Hepatic stellate cell (primary cell): ENCODE results near the gene PRR9.
"Not testable (repeated sequence)": the region's sequence is repeated elsewhere in the genome, so short reads cannot be mapped to it uniquely, and the experiment has no call there.

Source experiments
- DNase-seq: peaks from one replicate; pipeline ENCODE4 v3.0.0; 2011; ENCODE audit warnings: low spot score

Gene PRR9

GRCh38 chr1:153217212-153217611 is at the start of gene PRR9:
Gene PRR9, plus strand, starts transcription at chr1:153217584. Its CDS starts 561 bp downstream, at chr1:153218145.
- no peak for DNase-seq

GRCh38 chr1:153168686-153169085 is 48.7 kb upstream of the PRR9 start:
- DNase-seq = no peak

DNA sequence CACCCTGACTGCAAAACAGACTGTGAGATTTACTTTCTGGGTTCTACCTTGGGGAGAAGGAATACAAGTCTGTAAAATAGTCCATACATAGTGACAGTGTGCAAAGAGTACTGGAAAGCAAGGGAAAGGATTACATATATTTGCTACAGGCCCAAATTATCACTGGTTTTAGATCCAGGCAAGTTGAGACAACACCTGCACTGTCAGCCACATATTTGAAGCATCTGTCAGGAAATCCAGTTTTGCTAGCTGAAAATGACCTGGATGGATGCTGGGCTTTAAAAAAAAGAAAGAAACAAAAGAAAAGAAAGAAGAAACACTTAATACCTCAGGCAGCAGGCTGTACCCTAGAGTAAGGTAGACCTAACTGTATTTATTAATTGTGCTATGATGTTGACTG is 42.8 kb upstream of the PRR9 start:
- no peak for DNase-seq

- no peak for DNase-seq
Measured at GRCh38 chr1:153178922-153179321, 38.5 kb upstream of the PRR9 start.

GRCh38 chr1:153180556-153180955 is 36.8 kb upstream of the PRR9 start:
- DNase-seq = no peak

DNA sequence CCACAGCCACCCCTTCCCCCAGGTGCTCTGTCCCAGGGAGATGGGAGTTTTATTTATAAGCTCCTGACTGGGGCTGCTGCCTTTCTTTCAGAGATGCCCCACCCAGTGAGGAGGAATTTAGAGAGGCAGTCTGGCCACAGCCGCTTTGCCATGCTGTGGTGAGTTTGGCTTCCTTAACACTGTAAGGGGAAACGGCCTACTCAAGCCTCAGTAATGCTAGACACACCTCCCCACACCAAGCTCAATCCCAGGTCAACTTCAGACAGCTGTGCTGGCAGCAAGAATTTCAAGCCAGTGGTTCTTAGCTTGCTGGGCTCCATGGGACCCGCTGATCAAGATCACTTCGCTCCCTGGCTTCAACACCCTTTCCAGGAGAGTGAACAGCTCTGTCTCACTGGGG is 29.1 kb upstream of the PRR9 start:
- not testable (repeated sequence) for DNase-seq

DNA sequence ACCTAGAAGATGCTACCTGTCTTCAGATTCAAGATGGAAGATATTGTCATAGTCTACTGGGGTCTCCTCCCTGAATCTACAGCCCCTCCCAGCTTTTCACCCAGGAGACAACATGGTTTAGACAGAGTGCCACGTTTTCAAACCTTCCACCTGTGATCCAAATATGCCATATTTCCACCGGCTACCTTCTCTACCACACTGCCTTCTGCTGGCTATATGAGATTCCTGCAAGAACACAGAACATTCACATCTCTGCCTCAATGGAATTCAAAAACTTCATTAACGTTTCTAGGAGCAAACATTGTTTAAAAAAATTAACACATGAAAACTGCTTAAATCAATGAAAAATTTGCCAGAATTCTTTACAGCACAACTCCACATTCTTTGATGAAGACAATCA is 27.0 kb upstream of the PRR9 start:
- no peak for DNase-seq

- DNase-seq = no peak
Measured at GRCh38 chr1:153192697-153193096, 24.7 kb upstream of the PRR9 start.

GRCh38 chr1:153194331-153195050 is 22.9 kb upstream of the PRR9 start:
- DNase-seq = no peak

DNA sequence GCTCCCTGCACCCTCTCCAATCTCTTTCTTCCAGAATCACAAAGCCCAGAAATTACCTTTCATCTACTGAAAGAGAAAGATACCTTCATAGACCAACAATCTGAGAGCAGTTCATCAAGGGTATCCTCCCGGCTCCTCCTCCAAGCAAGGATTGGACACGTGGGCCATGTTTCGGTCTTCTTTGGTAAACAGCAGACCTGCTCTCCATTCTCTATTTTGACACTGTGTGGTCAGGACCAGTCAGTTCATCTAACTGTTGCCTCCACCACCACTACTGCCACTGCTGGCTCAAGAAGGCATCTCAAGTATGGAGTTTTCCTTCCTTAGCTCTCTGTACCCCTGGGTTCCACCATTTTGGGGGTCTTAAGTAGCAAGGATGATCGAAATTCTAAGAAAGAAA is 22.2 kb upstream of the PRR9 start:
- DNase-seq = no peak

DNA sequence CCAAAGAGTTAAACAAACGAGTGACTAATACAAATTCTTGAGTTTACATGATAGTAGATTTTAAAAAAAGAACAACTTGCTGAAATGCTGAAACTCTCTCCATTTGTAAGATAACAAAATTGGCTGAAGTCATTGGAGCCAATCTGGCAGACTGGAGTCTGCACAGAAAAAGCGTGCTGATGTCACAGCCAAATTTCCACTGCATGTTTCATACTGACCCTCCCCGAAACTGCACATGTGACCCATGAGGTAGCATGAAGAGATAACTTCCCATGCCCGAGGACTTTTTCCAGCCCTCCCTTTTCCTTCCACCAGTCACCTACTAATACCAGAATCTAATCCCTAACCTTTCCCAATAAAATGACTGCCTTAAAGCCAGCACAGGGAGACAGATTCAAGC is 15.4 kb upstream of the PRR9 start:
- DNase-seq = no peak

DNA sequence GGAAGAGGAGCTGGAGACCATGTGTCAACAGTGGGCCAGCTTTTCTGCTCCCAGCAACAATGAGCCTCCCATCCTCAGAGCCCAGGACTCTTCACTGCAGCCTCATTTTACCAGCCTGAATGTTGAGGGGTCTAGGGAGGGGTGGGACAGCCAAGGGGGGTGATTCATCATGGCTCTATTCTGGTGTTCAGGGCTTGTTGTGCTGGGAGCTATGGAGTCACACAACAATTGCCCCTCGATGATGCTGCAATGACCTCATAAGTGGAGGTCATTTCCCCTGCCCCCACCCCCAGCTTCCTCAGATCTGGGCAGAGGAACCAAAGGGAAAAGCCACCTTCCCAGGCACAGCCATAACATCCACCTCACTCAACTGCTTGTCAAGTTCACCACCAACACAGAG is 14.3 kb upstream of the PRR9 start, which contains the start of gene LELP1:
Gene LELP1, plus strand, starts transcription at position 301 of the 400 bp plus-strand sequence. CDS start 1,278 bp downstream, outside the sequence.
- DNase-seq = no peak

DNA sequence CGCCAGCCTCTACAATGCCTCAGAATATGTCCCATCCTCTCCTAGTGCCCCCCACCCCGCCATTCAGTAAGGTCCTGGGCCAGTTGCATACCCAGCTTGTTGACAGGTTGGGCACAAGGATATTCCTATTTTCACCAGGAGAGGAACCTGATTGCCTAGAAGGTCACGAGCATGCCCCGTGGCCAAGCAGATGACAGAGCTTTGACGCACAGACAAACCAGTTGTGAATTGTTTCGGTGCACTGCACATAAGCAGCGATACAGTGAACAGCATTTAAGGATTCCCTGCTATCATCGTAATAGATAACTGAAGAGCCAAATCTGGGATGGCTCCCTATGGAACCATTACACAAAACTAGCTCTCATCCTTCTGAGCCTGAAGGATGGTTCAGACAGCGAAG is 10.8 kb upstream of the PRR9 start:
- no peak for DNase-seq

DNA sequence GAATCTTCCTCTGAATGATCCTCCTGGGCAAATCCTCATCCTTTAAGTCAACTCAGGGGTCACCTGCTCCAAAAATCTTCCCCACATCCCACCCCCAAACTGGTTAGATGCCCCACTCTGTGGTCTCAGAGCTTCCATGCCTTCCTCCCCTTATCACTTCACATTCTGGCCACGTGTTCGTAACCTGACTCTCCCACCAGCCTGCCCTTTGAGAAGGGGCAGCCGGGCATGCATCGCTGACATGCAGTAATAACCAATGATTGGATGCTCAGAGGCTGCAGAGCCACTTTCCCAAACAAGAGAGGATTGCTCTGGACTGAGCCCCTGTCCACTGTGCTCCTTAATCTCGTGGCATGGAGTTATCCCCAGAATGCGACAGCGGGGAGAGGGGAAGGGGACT is 7.2 kb upstream of the PRR9 start:
- no peak for DNase-seq

DNA sequence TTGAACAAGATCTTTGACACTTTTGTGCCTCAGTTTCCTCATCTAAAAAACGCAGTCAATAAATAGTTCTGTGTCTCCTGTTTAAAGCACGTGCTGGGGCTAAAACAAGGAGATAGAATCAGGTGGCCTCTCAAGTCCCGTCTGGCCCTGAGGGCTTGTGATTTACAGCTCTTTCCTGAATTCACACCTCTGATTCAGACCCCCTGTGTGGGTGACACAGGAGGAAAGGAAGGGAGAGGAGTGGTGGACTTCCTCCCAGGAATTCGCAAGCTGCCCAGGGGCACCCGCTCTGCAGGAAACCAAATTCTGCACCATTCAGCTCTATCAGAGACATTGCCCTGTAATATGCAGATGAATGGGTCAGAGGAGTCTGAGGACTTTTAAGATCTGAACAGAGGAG is 5.2 kb upstream of the PRR9 start:
- no peak for DNase-seq

DNA sequence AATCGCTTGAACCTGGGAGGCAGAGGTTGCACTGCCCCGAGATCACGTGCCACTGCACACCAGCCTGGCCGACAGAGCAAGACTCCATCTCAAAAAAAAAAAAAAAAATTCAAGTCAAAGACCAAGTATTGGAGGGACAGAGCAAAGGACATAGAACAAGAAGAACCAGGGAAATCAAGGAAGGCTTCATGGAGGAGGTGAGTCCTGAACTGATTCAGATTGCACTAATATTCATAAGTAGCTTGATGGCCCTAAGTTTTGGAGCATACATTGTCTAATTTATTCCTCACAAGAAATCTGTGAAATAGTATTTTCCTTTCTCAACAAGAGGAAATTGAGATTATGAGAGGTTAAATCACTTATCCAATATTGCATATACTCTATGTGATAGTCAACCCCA is 3.9 kb upstream of the PRR9 start:
- no peak for DNase-seq

- no peak for DNase-seq
Measured at GRCh38 chr1:153217744-153218416, 496 bp downstream of the PRR9 start.

GRCh38 chr1:153220606-153221303 is 3.4 kb downstream of the PRR9 start:
- DNase-seq = no peak

DNA sequence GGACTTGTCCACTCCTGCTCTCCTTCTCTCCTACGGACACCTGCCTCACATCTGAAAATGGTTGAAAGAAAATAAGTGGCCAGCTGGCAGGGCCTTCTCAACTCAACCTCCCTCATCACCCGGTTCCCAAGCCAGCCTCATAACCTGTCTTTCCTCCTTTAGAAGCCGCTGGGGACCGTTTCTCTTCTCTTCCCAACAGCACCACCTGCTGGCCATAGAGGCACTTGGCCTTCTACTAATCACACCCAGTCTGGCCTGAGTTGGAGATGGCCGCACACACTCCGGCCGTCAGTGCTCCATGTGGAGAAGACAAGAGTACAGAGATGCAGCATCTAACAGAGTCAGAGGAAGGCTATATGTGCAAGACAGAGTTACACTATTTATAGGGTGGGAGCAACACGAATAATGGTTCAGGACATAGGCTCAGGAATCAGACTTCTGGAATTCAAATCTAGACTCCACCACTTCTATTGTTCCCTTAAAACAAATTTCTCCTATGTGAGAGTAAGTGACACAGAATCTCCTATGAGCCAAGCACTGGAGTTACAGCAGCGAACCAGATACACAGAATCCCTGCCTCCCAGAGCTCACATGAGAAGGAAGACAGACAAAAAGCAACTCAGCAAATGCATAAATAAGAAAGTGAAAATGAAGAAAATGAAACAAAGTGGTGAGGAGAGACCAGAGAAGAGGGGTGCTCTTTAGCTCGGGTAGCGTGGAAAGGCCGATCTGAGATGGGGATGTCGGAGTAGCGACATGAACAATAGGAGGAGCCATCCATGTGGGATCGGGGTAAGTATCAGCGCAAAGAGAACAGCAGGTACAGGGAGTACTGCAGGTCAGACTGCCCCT is 5.9 kb downstream of the PRR9 start:
- DNase-seq = peak; percentile 12

- no peak for DNase-seq
Measured at GRCh38 chr1:153227810-153228209, 10.4 kb downstream of the PRR9 start.

DNA sequence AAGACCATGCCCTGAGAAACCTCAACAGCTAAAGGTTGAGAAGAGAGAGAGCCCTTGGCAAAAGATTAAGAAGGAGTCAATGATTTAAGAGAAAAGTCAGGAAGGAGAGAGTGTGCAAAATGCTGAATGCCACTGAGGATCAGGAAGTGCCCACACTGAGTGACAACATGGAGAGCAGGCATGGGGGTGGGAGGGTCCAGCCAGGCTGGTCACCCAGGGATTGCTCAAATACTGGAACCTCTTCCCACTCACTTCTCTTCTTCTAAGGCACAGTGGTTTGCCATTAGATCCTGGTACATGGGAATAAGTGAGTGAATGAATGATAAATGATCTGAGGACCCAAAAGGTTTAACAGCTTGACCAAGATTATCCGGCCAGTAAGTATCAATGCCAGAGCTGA is 11.1 kb downstream of the PRR9 start:
- no peak for DNase-seq
